Natural killer cell (primary cell): ENCODE measurements around the gene EGLN2. TPM values are rescaled to one million over a fixed set of nuclear protein-coding genes. Genes with fewer than 3 reads are reported as not detected.

Experiments used
- ATAC-seq, 3 donors: fragments of 150-1000 bp in 2 of 3; fragments of 200-7000 bp in 1 of 3; cut with Tn5 transposase; 1 replicate in 1 of 3; 2 replicates in 2 of 3; pipeline ENCODE4 v1.10.0; 2021; ENCODE audit warnings: mild to moderate bottlenecking in 2 of 3, moderate library complexity in 2 of 3
- DNase-seq, 2 donors: peaks; one replicate each; pipeline versions ENCODE4 v3.0.0 to v3.0.0-alpha.2; 2013 to 2021; ENCODE audit warnings: mixed read lengths in 1 of 2
- H3K27ac ChIP-seq: one replicate; pipeline ENCODE4 v1.5.1; 2013; ENCODE audit warnings: mild to moderate bottlenecking, low read length
- H3K27me3 ChIP-seq: one replicate; pipeline ENCODE4 v1.6.1; 2013; ENCODE audit warnings: low read length; ENCODE audit not compliant: control insufficient read depth, insufficient read depth
- H3K36me3 ChIP-seq: one replicate; pipeline ENCODE4 v1.6.1; 2013; ENCODE audit warnings: low read length; ENCODE audit not compliant: control insufficient read depth, insufficient read depth
- H3K4me1 ChIP-seq: one replicate; pipeline ENCODE4 v1.6.1; 2013; ENCODE audit warnings: low read length; ENCODE audit not compliant: control insufficient read depth, insufficient read depth
- H3K4me3 ChIP-seq: one replicate; pipeline ENCODE4 v1.5.1; 2013; ENCODE audit warnings: low read length
- H3K9me3 ChIP-seq: one replicate; pipeline ENCODE4 v1.6.1; 2013; ENCODE audit warnings: low read length; ENCODE audit not compliant: control insufficient read depth, insufficient read depth
- H3K27ac Mint-ChIP-seq, 2 donors: one replicate each; pipeline ENCODE4 v1.8.0; 2022; ENCODE audit warnings: mild to moderate bottlenecking in 2 of 2, mixed read lengths in 2 of 2, moderate library complexity in 1 of 2
- H3K27me3 Mint-ChIP-seq, 2 donors: one replicate each; pipeline ENCODE4 v1.8.0; 2022; ENCODE audit warnings: low read depth in 2 of 2, mixed read lengths in 2 of 2
- H3K36me3 Mint-ChIP-seq: one replicate; pipeline ENCODE4 v1.8.0; 2022; ENCODE audit warnings: mixed read lengths
- H3K4me1 Mint-ChIP-seq, 2 donors: one replicate each; pipeline ENCODE4 v1.8.0; 2022; ENCODE audit warnings: mixed read lengths in 2 of 2
- H3K4me3 Mint-ChIP-seq: one replicate; pipeline ENCODE4 v1.8.0; 2022; ENCODE audit warnings: mild to moderate bottlenecking, moderate library complexity, mixed read lengths
- H3K9me3 Mint-ChIP-seq, 2 donors: one replicate each; pipeline ENCODE4 v1.8.0; 2022; ENCODE audit warnings: mixed read lengths in 2 of 2
- WGBS: methylation state at CpG from one replicate; pipeline ENCODE4 v1.1.7; 2013; ENCODE audit warnings: missing lambda C conversion rate; ENCODE audit not compliant: insufficient coverage; 5-methylcytosine and 5-hydroxymethylcytosine counted together
- intact Hi-C: fragments of 100-400 bp; cut with micrococcal nuclease; formaldehyde crosslinking; loops from one replicate; pipeline ENCODE4 v1.14.2; 2022
- total RNA-seq, 4 donors: library from RNA; stranded (reverse); fragments of 120-200 nt in 1 of 4; gene quantifications; one replicate each; pipeline versions ENCODE4 v1.2.3 to v1.2.4, GENCODE V29; 2013 to 2022
- TF ChIP-seq, protein P1 (sequence below): fragments of 200-600 bp; IDR thresholded peaks from one replicate; pipeline ENCODE4 v1.8.0; 2022; ENCODE audit warnings: antibody characterized with exemption

EGLN2 gene
- total RNA-seq, 3 donors from 2014 or later (not counting 1 experiment from before 2014, with no cell fraction given): 104 to 156 (median 151) TPM

GRCh38 chr19:40807147-40808020 lies 8.4 kb downstream of the EGLN2 start:
- Mint-ChIP-seq H3K9me3 (no peaks in the 10 kb centered on the region), H3K36me3 (no peaks in the 10 kb centered on the region), H3K4me1 (peaks cover 80 to 88% of the 10 kb centered on the region in 2 donors), H3K4me3 (peak overlapping the region; percentile 79), H3K27me3 (no peaks in the 10 kb centered on the region), H3K27ac (peak overlapping the region; percentile 96 to 100)
- intact Hi-C loops: no loop called here
- peaks cover 92% of the 10 kb centered on the region for H3K4me1 ChIP-seq
- WGBS: 85% methylated on average over 18 of the region's 18 CpGs
- no peak for ATAC-seq
- peaks cover 35% of the 10 kb centered on the region for H3K36me3 ChIP-seq
- peak in 1 of 2 donors; percentile 46 for DNase-seq
- peak overlapping the region; percentile 82 for H3K27ac ChIP-seq
- H3K4me3 ChIP-seq: no peak overlapping the region
- H3K9me3 ChIP-seq: no peaks in the 10 kb centered on the region
- TF ChIP-seq, protein P1, sequence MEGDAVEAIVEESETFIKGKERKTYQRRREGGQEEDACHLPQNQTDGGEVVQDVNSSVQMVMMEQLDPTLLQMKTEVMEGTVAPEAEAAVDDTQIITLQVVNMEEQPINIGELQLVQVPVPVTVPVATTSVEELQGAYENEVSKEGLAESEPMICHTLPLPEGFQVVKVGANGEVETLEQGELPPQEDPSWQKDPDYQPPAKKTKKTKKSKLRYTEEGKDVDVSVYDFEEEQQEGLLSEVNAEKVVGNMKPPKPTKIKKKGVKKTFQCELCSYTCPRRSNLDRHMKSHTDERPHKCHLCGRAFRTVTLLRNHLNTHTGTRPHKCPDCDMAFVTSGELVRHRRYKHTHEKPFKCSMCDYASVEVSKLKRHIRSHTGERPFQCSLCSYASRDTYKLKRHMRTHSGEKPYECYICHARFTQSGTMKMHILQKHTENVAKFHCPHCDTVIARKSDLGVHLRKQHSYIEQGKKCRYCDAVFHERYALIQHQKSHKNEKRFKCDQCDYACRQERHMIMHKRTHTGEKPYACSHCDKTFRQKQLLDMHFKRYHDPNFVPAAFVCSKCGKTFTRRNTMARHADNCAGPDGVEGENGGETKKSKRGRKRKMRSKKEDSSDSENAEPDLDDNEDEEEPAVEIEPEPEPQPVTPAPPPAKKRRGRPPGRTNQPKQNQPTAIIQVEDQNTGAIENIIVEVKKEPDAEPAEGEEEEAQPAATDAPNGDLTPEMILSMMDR: peak; percentile 43
- H3K27me3 ChIP-seq: no peaks in the 10 kb centered on the region

DNA sequence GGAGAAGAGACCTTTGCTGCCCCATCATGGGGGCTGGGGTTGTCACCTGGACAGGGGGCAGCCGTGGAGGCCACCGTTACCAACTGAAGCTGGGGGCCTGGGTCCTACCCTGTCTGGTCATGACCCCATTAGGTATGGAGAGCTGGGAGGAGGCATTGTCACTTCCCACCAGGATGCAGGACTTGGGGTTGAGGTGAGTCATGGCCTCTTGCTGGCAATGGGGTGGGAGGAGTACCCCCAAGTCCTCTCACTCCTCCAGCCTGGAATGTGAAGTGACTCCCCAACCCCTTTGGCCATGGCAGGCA lies 9.0 kb downstream of the EGLN2 start:
- DNase-seq: no peak
- Mint-ChIP-seq H3K27ac (peak overlapping the region; percentile 96 to 100), H3K27me3 (no peaks in the 10 kb centered on the region), H3K4me3 (peak overlapping the region; percentile 28), H3K4me1 (peaks cover 80 to 88% of the 10 kb centered on the region in 2 donors), H3K9me3 (no peaks in the 10 kb centered on the region), H3K36me3 (no peaks in the 10 kb centered on the region)
- Histone ChIP-seq H3K4me1 (peaks cover 86% of the 10 kb centered on the region), H3K9me3 (no peaks in the 10 kb centered on the region), H3K27me3 (no peaks in the 10 kb centered on the region), H3K4me3 (no peak overlapping the region), H3K27ac (no peak overlapping the region), H3K36me3 (peaks cover 33% of the 10 kb centered on the region)
- WGBS: 97% methylated on average over 2 of the region's 2 CpGs
- TF ChIP-seq, protein P1: no peak
- no peak for ATAC-seq
- intact Hi-C loops: no loop called here

GRCh38 chr19:40808497-40808896 lies 9.5 kb downstream of the EGLN2 start:
- intact Hi-C loops: no loop called here
- Histone ChIP-seq H3K27ac (no peak overlapping the region), H3K36me3 (peaks cover 30% of the 10 kb centered on the region)

More at GRCh38 chr19:40808497-40808896, 9.5 kb downstream of the EGLN2 start:
- TF ChIP-seq, protein P1: no peak
- DNase-seq (no peak), ATAC-seq (no peak)
- H3K27ac Mint-ChIP-seq: peak overlapping the region; percentile 96 to 100
- peak overlapping the region; percentile 25 for H3K4me3 Mint-ChIP-seq
- H3K27me3 ChIP-seq: no peaks in the 10 kb centered on the region
- no peaks in the 10 kb centered on the region for H3K9me3 ChIP-seq
- no peaks in the 10 kb centered on the region for H3K9me3 Mint-ChIP-seq
- peaks cover 81% of the 10 kb centered on the region for H3K4me1 ChIP-seq
- no peak overlapping the region for H3K4me3 ChIP-seq
- 96% methylated on average over 5 of the region's 5 CpGs for WGBS
- no peaks in the 10 kb centered on the region for H3K36me3 Mint-ChIP-seq
- H3K27me3 Mint-ChIP-seq: no peaks in the 10 kb centered on the region
- H3K4me1 Mint-ChIP-seq: peaks cover 76 to 85% of the 10 kb centered on the region in 2 donors
